Suppressor macrophage (primary cell): Measurements from ENCODE around the gene NFKB1.
"Not testable (repeated sequence)": the region's sequence is repeated elsewhere in the genome, so short reads cannot be mapped to it uniquely, and the experiment has no call there.

Experiments
- DNase-seq, 4 experiments: peaks; one replicate each; pipeline ENCODE4 v3.0.0-alpha.2; 2020 to 2022

Gene NFKB1

DNA sequence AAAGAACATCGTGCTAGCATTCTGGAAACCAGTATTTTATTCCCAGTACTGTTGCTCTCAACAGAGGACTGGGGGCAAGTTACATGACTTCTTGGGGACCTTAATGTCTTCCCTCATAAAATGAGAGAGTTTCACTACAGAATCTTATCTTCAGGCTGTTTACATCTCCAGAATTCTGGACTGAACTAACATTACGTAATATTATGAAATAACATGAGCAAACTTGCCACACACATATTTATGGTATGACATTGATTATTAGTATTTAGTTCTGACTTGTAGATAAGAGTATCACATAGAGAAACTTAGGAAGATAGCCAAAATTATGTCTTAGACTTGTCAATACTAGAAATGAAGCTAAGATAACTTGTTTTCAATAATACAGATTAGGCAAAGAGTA lies 68.0 kb downstream of the NFKB1 start:
- DNase-seq: no peak

DNA sequence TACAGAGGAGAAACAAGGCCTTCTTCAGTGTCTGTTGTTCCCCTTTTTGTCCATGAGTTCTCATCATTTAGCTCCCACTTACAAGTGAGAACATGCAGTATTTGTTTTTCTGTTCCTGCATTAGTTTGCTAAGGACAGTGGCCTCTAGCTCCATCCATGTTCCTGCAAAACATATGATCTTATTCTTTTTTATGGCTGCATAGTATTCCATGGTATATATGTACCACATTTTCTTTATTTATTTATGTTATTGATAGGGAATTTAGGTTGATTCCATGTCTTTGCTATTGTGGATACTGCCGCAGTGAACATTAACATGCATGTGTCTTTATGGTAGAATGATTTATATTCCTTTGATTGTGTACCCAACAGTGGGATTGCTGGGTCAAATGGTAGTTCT lies 69.1 kb downstream of the NFKB1 start:
- not testable (repeated sequence) for DNase-seq

DNA sequence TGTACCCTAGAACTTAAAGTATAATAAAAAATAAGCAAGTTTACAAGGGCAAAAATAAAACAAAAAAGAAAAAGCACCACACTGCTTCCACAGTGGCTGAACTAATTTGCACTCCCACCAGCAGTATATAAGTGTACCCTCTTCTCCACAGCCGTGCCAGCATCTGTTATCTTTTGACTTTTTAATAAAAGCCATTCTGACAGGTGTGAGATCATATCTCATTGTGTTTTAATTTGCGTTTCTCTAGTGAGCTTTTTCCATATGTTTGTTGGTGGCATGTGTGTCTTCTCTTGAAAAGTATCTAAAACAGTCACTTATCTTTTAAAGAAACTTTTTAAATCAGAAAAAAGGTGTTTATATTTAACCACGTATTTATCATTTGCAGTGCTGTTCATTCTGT lies 71.3 kb downstream of the NFKB1 start:
- no peak for DNase-seq

DNA sequence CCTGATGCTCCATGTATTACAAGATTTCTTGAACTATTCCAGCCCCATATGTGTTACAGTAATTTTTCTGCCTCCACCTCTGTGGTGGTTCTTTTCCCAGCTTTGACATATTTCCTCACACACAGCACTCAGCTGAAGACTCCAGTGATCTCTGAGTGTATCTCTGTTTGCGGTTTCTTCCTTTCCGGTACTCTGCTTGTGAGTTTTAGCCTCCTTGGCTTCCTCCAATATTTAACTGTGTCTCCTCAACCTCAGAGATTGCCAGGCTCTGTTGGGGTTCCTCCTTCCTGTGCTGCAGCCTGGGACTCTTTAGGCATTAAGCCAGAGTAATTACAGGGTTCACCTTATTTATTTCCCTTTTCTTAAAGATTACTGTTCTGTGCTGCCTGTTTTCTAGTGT lies 73.2 kb downstream of the NFKB1 start:
- peak; percentile 61 to 78 (median 65) for DNase-seq

DNA sequence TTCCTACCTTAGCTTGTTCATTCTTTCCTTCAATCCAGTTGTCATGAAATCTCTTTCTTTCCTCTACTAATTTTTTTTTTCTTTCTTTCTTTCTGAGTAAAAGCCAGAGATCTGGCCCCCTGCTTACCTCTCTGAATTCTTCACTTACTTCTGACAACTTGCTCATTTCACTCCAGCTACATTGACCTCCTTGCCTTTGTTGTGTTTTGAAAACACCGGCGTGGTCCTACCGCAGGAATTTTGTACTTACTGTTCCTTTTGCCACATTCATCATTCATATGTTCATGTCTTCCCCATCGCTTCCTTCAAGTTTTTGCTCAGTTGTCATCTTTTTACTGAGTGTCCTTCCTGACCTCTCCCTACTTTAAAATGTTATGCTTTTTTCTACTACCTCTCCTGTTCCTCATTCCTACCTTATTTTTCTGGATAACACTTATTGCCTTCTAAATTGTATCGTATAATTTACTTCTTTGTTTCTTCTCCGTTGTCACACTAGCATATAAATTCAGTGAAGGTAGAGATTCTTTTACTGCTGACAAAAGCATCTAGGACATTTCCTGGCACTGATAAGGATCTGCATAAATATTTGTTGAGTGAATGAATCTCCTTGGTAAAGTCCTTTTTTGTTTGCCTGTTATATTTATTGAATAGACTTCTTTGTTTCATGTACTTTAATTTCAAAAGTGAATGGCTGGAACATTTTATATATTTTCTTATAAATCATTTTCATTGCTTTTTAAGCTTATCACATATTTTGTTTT lies 74.4 kb downstream of the NFKB1 start:
- DNase-seq: no peak

DNA sequence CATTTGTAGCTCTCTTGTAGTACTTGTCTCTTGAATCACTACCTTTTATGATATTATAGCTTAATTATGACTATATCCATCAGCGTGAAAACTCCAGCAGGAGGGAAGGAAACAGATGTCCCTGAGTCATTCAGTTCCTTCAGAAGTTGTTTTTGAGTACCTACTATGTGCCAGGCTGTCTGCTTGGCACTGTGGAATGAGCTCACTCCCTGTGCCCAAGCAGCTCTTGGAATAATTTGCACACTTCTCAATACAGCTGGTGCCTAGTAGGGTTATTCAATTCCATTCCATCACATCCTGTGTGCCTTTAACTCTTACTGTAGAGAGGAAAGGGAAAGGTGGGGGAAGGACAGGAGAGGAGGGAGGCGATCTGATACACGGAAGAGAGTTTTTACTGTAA lies 77.1 kb downstream of the NFKB1 start:
- DNase-seq: no peak

DNA sequence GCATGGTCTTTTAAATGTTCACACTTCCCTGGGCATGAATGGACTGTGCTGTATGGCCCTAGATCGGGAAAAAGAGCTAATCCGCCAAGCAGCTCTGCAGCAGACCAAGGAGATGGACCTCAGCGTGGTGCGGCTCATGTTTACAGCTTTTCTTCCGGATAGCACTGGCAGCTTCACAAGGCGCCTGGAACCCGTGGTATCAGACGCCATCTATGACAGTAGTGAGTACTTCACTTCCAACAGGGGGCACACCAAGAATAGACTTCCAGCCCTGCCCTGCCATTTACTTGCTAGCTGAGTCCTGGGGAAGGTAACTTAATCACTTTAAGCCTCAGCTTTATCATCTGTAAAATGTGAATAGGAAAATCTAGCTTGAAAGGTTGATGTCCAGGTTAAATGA lies 77.7 kb downstream of the NFKB1 start:
- no peak for DNase-seq

DNA sequence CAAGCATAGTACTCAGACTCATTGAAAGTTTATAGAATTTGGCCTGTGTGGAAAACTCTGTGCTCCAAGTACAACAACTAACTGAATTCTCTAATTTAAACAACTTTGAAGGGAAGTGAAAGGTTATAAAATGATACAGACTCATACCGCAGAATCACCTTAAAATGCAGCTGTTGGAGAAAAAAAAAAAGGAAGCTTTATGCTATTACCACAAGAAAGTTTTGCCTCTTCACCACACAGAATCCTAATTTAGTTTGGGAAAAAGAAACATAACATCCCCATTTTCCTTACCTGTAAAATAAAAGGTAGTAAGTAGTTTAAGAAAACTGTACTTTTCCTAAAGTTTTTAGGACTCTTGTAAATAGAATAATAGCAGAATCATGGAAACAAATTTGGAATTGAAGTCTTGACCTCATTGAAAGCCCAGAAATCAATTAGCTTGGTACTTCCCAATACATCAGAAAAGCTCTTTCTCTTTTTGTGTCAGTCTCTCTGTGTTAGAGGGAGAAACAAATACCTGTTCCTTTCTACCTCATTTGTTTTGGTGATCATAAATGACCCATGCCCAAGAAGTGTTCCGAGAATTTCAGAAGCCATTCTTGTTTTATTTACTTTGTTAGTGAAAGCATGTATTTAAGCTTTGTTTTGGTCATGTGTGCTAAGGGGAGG lies 78.8 kb downstream of the NFKB1 start:
- no peak for DNase-seq

DNA sequence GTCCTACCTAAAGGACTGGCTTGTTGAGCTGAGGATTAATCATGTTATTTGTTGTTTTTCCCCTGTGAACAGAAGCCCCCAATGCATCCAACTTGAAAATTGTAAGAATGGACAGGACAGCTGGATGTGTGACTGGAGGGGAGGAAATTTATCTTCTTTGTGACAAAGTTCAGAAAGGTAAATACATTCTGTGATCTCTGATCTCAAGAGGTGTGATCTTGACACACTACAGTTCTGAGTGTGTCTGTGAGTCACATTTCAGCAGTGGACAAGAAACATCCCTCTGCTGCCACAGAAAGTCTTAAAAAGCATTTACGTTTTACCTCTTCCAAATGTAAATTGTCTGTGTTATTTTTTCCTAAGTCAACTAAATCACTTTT lies 79.3 kb downstream of the NFKB1 start:
- DNase-seq: no peak

DNA sequence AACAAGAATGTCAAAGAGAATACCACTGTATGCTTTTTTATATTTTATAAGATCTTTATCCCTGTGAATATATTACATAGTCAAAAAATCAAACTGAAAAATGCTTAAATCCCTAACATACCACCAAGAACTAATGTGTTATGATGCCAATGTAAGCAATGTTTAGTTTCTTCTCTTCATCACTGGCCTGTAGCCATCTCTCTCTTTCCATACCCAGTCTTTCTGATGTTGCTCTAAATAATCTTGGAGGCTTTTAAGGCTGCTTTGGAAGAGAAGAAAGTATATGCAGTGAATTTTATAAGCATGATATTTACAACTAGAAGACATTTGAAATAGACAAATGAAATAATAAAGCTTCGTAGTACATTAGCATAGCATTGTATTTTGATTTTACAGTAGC lies 82.9 kb downstream of the NFKB1 start:
- no peak for DNase-seq

DNA sequence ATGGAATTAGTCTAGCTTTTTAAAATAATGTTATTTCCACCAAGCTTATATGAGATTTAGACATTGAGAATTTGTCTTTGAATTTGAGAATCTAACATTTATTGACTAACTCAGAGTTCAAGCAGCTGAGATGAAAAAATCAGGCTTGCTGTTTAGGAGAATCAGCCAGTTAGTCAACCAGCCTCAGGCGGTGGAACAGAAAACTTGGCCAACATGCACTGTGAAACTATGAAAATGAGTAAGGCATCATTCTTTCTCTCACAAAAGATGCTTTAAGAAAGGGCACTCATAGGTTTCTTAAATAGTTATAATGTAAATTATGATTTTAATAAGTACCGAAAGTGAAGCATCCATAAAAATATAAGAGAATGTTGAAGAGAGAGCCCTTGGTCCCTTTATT lies 84.2 kb downstream of the NFKB1 start:
- DNase-seq: no peak

DNA sequence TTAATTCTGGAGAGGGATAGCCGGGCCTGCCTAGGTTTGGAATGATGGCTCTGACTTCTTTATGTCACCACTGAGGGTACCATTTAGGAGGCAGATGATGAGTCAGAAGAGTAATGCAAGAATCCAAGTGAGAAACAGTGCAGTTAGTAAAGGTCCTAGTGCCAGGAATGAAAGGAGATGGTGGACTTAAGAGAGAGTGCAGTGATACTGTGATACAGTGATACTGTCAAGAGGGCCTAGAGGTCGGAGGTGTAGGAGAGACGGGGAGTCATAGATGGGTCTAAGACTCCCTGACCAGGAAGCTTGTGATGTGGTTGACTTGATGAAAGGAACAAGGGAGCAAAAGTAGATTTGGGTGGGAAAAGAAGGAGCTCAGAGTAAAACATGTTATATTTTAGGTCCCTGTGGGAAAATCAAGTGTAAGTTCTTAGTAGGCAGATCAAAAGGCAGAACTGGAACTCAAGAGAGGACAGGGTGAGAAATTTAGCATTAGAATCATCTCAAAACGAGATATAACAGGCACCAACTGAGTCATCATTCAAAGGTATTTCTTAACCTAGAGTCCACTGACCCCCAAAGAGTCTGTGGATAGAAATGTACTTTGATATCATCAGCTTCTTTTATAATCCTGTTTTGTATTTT lies 85.0 kb downstream of the NFKB1 start:
- no peak for DNase-seq

DNA sequence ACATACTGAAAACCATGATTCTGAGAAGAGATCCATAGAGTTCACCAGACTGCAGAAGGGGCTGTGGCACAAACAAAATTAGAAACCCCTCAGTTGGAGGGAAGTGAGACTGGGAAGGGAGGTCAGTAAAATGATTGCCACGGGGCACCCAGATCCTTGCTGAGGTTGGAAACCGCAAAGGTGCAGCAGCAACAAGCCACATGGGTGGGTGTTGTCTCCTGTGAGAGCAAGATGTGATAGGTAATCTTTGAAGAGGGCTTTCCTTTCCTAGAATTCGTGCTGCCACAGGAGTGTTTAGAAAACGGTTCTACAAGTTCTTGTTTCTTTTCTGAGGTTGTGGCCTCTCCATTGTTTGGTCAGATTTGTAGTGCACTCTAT lies 85.5 kb downstream of the NFKB1 start:
- DNase-seq: no peak

DNA sequence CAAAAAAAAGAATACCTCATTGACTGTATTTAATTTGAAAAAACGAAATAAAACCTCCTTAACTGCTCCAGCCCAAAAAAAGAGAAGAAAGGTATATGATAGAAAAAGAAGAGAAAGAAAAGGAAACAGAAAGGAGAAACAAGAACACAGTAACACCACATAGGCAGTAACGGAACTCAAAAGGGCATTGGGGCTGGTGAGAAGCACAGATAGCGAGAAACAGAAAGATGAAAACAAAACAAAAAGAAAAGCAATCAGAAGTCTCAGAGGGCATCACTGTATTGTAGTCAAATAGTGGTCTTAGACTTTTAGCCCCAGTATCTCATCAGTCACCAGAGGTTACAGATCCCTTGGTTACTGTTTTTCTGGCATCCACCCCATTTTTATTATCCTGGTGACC lies 88.6 kb downstream of the NFKB1 start:
- no peak for DNase-seq

DNA sequence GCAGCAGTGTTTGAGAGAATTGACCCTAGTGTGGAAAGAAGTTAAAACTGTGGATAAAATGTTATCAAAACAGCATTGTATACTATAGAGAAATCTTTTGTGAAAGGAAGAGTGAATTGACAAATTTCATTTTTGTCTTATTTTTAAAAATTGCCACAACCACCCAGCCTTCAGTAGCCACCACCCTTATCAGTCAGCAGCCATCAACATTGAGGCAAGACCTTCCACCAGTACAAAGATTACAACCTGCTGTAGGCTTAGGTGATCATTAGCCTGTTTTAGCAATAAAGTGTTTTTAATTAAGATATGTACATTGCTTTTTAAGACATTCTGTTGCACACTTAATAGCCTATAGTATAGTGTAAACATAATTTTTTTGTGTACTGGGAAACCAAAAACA lies 91.1 kb downstream of the NFKB1 start:
- no peak for DNase-seq

DNA sequence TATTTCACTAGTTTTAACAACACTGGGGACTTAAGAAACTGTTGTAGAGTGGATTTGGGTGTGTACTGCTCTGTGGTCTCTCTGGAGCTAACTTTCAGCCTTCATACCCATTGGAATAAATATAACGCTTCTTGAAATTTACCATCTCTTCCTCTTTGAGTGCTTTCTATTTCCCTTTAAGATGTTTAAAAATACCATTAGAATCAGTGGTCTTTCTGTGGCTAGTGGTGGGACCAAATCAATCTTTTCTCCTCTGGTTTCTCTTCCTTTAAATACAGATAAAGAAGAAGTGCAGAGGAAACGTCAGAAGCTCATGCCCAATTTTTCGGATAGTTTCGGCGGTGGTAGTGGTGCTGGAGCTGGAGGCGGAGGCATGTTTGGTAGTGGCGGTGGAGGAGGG lies 92.0 kb downstream of the NFKB1 start:
- DNase-seq: peak in 3 of 4 experiments; percentile 19 to 42 (median 33)

DNA sequence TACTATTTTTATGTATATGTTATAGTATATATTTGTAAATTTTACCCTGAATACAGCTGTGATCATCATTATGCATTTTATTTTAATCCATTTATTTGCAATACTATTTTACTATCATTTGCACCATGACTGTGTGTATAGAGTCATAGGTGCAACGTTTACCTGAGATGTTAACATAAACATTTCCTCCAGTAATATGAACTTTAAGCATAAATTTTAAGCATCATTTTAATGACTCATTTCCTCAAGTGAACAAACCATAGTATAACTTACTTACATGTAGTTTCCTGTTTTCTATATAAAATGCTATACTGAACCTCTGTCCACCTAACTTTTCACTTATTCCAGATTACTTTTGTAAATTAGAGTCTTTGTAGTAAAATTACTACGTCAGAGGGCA lies 92.8 kb downstream of the NFKB1 start:
- no peak for DNase-seq

DNA sequence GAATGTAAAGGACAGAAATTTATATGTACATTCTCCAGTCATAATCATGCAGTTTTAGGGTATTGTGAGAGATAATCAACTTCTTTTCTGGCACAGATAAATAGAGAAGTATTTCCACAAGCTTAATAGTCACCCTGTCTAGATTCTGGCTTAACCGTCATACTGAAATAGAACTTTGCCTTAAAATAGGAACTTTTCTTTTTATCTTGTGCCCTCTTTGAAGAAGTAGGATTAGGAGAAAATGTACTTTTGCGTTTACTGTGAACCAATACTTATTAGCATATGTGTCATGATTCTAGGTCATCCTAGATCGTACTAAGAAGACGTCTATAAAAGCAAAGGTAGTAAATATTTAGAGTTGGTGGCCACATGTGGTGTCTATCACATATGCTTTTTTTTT lies 95.4 kb downstream of the NFKB1 start:
- DNase-seq: peak in 2 of 4 experiments; percentile 35 to 45

DNA sequence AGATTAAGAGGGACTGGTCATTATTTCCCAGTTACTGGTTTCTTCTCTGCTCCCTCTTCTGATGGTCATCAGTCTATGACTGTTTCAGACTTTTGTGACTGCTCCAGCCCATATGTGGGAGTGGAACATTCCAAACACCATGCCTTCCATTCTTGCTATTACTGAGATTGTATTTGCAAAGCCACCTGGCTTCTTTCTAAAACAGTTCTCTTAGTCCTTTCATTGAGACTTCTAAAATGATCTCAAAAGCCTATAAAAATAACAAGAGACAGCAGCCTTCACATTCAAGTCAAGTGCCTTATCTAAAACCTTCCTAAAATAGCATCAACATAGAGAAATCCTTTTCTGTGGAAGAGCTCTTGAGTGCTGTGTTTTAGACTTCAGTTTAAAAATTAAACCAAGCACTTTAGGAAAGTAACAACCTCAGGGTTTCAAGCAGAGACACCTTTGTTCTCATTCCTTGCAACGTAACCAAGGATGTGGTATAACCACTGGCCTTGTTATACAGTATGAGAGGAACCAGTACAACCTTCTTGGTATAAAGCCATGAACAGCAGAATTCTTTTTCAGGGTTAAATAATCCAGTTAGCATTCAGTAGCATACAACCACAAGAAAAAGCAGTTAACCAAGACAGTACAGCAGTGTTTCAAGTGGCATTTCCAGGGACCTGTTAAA lies 97.1 kb downstream of the NFKB1 start:
- no peak for DNase-seq

DNA sequence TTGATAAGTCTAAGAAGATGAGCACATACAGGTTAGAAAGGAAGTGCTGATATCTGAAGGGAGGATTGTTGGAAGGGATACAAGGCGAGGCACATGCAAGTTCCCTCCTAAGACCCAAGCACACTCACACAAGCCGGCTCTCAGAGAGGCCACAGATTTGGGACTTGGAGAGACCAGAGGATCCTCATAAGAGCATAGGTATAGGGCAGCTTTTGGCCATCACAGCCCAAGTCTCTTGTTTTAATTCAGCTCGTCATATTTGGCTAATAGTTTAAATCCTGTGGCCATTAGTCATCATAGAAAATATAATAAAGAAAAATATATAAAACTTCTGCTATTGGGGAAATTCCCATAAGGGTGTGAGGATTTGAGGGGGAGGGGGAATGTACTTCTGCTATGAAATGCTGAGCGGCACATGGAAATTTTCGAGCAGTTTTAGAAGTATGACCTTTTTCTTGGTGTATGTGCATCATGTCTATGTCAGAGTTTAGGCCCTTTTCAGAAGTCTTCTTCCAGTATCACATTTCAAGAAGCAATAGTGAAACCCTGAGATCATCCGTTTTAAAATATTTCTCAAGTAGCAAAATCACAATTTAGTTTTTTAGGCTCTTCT lies 97.7 kb downstream of the NFKB1 start:
- peak; percentile 48 to 77 (median 64) for DNase-seq

DNA sequence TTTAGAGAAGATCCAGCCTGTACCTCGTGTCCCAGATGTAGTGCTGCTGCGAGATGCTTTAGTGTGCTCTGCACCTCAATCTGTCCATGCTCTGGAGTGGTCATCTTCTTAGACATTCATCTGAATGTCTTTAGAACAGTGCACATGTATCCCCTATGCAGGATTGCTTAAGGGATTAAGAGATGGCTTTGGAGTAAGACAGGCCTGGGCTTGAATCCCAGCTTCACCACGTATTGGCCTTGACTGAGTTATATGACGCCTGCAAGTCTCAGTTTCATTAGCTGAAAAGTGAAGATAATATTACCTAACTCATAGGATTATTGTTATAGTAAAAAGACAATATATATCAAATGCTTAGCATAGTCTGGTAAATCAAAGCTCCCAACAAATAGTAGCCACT lies 98.3 kb downstream of the NFKB1 start:
- no peak for DNase-seq

DNA sequence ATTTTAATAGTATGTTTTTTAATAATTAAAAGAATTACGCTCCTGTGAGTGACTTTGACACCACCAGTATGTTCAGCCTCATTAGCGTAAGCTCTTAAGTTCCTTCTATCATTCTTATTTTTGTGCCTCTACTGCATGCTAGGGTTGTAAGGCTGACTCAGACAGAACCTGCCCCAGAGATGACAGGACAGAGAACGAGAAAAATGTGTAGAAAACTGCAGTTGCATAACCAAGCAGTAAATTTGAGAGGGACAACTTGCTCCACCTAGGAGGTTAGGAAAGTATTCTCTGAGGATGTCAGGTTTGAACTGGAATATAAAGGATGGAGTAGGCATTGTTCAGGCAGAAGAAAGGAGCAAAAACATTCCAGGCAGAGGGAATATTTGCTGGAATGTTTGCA lies 98.7 kb downstream of the NFKB1 start:
- DNase-seq: no peak

DNA sequence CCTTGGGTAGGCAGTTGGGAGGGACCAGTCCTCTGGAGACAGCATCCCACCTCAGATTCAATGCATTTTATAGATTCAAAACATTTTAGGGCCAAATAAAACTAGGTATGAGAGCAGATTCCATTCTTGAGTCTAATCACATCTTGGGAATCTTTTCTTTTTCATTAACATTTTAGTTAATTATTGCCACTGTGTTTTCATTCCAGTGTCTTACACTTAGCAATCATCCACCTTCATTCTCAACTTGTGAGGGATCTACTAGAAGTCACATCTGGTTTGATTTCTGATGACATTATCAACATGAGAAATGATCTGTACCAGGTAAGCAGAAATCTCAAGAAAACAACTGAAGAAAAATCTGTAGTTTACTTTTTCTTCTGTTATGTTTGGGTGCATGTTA lies 99.5 kb downstream of the NFKB1 start:
- no peak for DNase-seq
